Mesenchymal stem cell (in vitro differentiated cells and primary cell): ENCODE measurements around the gene GANC.

Source experiments
- DNase-seq: peaks from one replicate; pipeline ENCODE4 v3.0.0-alpha.2; 2013
- H2AFZ ChIP-seq: one replicate; pipeline ENCODE4 v1.6.1; 2013; ENCODE audit warnings: low read depth, mild to moderate bottlenecking, control low read depth, inconsistent platforms, low read length, moderate library complexity
- H2AK5ac ChIP-seq: 2 replicates; pipeline ENCODE4 v1.6.1; 2013; ENCODE audit warnings: low read length, moderate library complexity, mild to moderate bottlenecking, inconsistent platforms; ENCODE audit not compliant: severe bottlenecking
- H2BK120ac ChIP-seq: one replicate; pipeline ENCODE4 v1.6.1; 2013; ENCODE audit warnings: low read depth, mild to moderate bottlenecking, inconsistent platforms, low read length, moderate library complexity
- H2BK12ac ChIP-seq, 2 experiments: one replicate each; pipeline ENCODE4 v1.6.1; 2013; ENCODE audit warnings: inconsistent platforms in 2 of 2, low read length in 2 of 2, mild to moderate bottlenecking in 2 of 2, moderate library complexity in 2 of 2, control low read depth in 1 of 2
- H2BK15ac ChIP-seq: one replicate; pipeline ENCODE4 v1.6.1; 2013; ENCODE audit warnings: mild to moderate bottlenecking, low read depth, inconsistent platforms; ENCODE audit not compliant: poor library complexity, severe bottlenecking
- H2BK5ac ChIP-seq: 2 replicates; pipeline ENCODE4 v1.6.1; 2013; ENCODE audit warnings: low read depth, mild to moderate bottlenecking, low read length, control low read depth, inconsistent platforms; ENCODE audit not compliant: poor library complexity, severe bottlenecking
- H3K14ac ChIP-seq, 2 experiments: one replicate each; pipeline ENCODE4 v1.6.1; 2013; ENCODE audit warnings: inconsistent platforms in 2 of 2, low read length in 2 of 2, control low read depth in 1 of 2, mild to moderate bottlenecking in 1 of 2, moderate library complexity in 1 of 2
- H3K18ac ChIP-seq, 2 experiments: one replicate each; pipeline ENCODE4 v1.6.1; 2013; ENCODE audit warnings: inconsistent platforms in 2 of 2, low read length in 2 of 2, control low read depth in 1 of 2, low read depth in 1 of 2, mild to moderate bottlenecking in 1 of 2
- H3K23ac ChIP-seq, 2 experiments: one replicate each; pipeline ENCODE4 v1.6.1; 2013; ENCODE audit warnings: inconsistent platforms in 2 of 2, low read length in 2 of 2, mild to moderate bottlenecking in 2 of 2, moderate library complexity in 2 of 2, control low read depth in 1 of 2
- H3K27ac ChIP-seq: 2 replicates; pipeline ENCODE4 v1.5.1; 2013; ENCODE audit warnings: mild to moderate bottlenecking, moderate library complexity, low read length, control low read depth, inconsistent platforms; ENCODE audit not compliant: poor library complexity, severe bottlenecking
- H3K27me3 ChIP-seq, 2 experiments: 2 replicates each; pipeline versions ENCODE4 v1.6.1 to v1.7.0; 2013; ENCODE audit warnings: low read length in 2 of 2, mild to moderate bottlenecking in 2 of 2, moderate library complexity in 2 of 2, control low read depth in 1 of 2, inconsistent platforms in 1 of 2; ENCODE audit not compliant: control insufficient read depth in 1 of 2, insufficient read depth in 1 of 2
- H3K36me3 ChIP-seq, 2 experiments: 2 replicates each; pipeline versions ENCODE4 v1.6.1 to v1.7.0; 2013; ENCODE audit warnings: low read length in 2 of 2, control low read depth in 1 of 2, inconsistent platforms in 1 of 2, low read depth in 1 of 2, mild to moderate bottlenecking in 1 of 2; ENCODE audit not compliant: insufficient read depth in 2 of 2, control insufficient read depth in 1 of 2
- H3K4ac ChIP-seq, 2 experiments: one replicate each; pipeline ENCODE4 v1.6.1; 2013; ENCODE audit warnings: inconsistent platforms in 2 of 2, low read length in 2 of 2, mild to moderate bottlenecking in 2 of 2, moderate library complexity in 2 of 2, control low read depth in 1 of 2, low read depth in 1 of 2
- H3K4me1 ChIP-seq: 2 replicates; pipeline ENCODE4 v1.6.1; 2013; ENCODE audit warnings: low read depth, low read length, control low read depth; ENCODE audit not compliant: control insufficient read depth, insufficient read depth
- H3K4me2 ChIP-seq: 2 replicates; pipeline ENCODE4 v1.6.1; 2013; ENCODE audit warnings: low read length, mild to moderate bottlenecking, inconsistent platforms; ENCODE audit not compliant: poor library complexity, severe bottlenecking
- H3K4me3 ChIP-seq, 2 experiments: 2 replicates each; pipeline versions ENCODE4 v1.5.1 to v1.7.0; 2013; ENCODE audit warnings: low read length in 2 of 2, mild to moderate bottlenecking in 2 of 2, control low read depth in 1 of 2, low read depth in 1 of 2; ENCODE audit not compliant: insufficient read depth in 1 of 2
- H3K79me1 ChIP-seq: replicated peaks from 2 replicates; pipeline ENCODE4 v1.6.1; 2013; ENCODE audit warnings: mild to moderate bottlenecking, control low read depth, low read length, inconsistent platforms; ENCODE audit not compliant: poor library complexity, severe bottlenecking
- H3K9ac ChIP-seq: 2 replicates; pipeline ENCODE4 v1.7.0; 2013; ENCODE audit warnings: mild to moderate bottlenecking, low read length, moderate library complexity
- H3K9me3 ChIP-seq: 2 replicates; pipeline ENCODE4 v1.7.0; 2013; ENCODE audit warnings: mild to moderate bottlenecking, low read length; ENCODE audit not compliant: control insufficient read depth
- H4K8ac ChIP-seq: one replicate; pipeline ENCODE4 v1.6.1; 2013; ENCODE audit warnings: inconsistent platforms, mild to moderate bottlenecking, low read length, moderate library complexity
- H4K91ac ChIP-seq: one replicate; pipeline ENCODE4 v1.6.1; 2013; ENCODE audit warnings: mild to moderate bottlenecking, low read length, inconsistent platforms
- WGBS: methylation state at CpG from one replicate; pipeline ENCODE4 v1.1.7; 2013; ENCODE audit warnings: mixed read lengths; 5-methylcytosine and 5-hydroxymethylcytosine counted together

The GANC gene

DNA sequence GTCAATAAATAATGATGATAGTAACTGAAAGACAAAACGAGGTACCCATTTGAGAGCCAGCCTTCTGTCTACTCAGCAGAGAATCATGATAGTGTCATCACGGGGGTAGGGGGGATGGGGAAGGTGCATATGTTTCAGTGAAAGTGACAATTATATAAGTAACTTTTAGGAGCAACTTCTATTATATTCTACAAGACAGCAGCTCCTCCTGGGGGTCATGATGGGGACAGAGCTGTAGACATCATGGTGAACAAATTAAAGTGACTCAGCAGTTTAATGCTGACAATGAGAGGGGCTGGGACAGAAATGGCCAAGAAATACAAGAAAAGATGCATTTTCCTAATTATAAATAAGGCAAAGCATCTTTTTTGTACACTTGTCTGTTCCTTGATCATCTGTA is 98.1 kb downstream of the GANC start:
- Histone ChIP-seq H3K9ac (no peak overlapping the region), H3K27ac (no peak overlapping the region), H3K79me1 (no peaks in the 10 kb centered on the region), H3K4me1 (no peaks in the 10 kb centered on the region), H3K36me3 (no peaks in the 10 kb centered on the region), H3K4me2 (no peak overlapping the region), H3K9me3 (no peaks in the 10 kb centered on the region), H4K91ac (no peak overlapping the region), H3K18ac (no peak overlapping the region), H2BK120ac (no peak overlapping the region), H2AFZ (no peak overlapping the region), H2BK5ac (no peak overlapping the region), H2AK5ac (no peak overlapping the region), H4K8ac (no peak overlapping the region), H2BK15ac (no peak overlapping the region), H3K27me3 (no peaks in the 10 kb centered on the region), H2BK12ac (no peak overlapping the region), H3K23ac (no peak overlapping the region), H3K4ac (no peak overlapping the region), H3K4me3 (no peak overlapping the region), H3K14ac (no peak overlapping the region)
- WGBS = 86% methylated on average over 1 of the region's 2 CpGs
- peak; percentile 35 for DNase-seq

DNA sequence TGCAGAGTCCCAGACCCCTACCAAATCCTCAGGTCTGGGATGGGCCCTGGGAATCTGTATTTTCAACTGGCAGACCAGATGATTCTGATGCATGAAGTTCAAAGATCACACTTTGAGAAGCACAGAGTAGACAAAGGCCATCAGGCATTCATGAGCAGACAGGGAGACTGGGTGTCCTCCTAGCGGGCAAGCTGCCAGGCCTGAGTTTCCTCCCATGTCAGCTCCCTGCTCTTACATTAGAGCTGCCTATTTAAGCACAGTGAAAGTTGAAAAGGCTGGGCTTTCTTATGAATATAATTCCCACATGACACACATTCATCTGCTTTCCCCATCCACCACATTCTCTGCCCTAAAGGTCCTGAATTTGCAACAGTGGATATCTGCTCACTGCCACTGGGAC is 100.3 kb downstream of the GANC start:
- DNase-seq = no peak

DNA sequence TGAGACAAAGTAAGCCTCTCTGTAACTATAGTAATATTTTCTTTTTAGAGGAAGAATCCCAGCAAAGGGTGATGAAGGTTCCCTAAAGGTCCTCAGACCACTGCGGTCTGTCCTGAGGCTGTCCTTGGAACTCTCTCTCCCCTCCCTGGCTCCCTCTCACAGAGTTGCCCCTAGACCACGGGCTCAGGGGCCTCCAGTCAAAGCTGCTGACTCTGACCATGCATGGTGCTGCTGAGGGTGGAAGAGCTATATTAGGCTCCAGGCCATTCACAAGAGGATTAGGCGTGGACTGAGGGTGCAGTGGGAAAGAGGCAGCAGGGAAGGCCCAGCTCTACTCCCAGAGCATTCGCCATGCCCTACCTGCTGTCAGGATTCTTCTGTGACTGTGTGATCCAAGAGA is 100.9 kb downstream of the GANC start:
- no peak overlapping the region for H4K8ac ChIP-seq
- no peaks in the 10 kb centered on the region for H3K9me3 ChIP-seq
- H3K23ac ChIP-seq = no peak overlapping the region
- no peaks in the 10 kb centered on the region for H3K36me3 ChIP-seq
- no peaks in the 10 kb centered on the region for H3K4me1 ChIP-seq
- H2BK5ac ChIP-seq = no peak overlapping the region
- no peak for DNase-seq
- H3K4ac ChIP-seq = no peak overlapping the region
- H3K27me3 ChIP-seq = no peaks in the 10 kb centered on the region
- no peak overlapping the region for H3K14ac ChIP-seq
- no peak overlapping the region for H3K18ac ChIP-seq
- H2BK12ac ChIP-seq = no peak overlapping the region
- H3K4me2 ChIP-seq = no peak overlapping the region
- 89% methylated on average over 4 of the region's 4 CpGs for WGBS
- no peak overlapping the region for H3K4me3 ChIP-seq
- no peaks in the 10 kb centered on the region for H3K79me1 ChIP-seq
- H2BK15ac ChIP-seq = no peak overlapping the region
- no peak overlapping the region for H2AK5ac ChIP-seq
- H2AFZ ChIP-seq = no peak overlapping the region
- H2BK120ac ChIP-seq = no peak overlapping the region
- H4K91ac ChIP-seq = no peak overlapping the region
- no peak overlapping the region for H3K27ac ChIP-seq
- H3K9ac ChIP-seq = no peak overlapping the region

More for the DNA sequence above, 100.3 kb downstream of the GANC start:
- 100% methylated on average over 1 of the region's 1 CpG for WGBS
- no peak overlapping the region for H2AFZ ChIP-seq
- no peak overlapping the region for H3K4me2 ChIP-seq
- H3K4ac ChIP-seq = no peak overlapping the region
- no peaks in the 10 kb centered on the region for H3K79me1 ChIP-seq
- no peak overlapping the region for H2AK5ac ChIP-seq
- H3K9me3 ChIP-seq = no peaks in the 10 kb centered on the region
- H3K27me3 ChIP-seq = no peaks in the 10 kb centered on the region
- H3K27ac ChIP-seq = no peak overlapping the region
- H4K8ac ChIP-seq = no peak overlapping the region
- no peak overlapping the region for H2BK12ac ChIP-seq
- H3K23ac ChIP-seq = no peak overlapping the region
- H3K4me1 ChIP-seq = no peaks in the 10 kb centered on the region
- no peak overlapping the region for H2BK15ac ChIP-seq
- no peak overlapping the region for H2BK5ac ChIP-seq
- H2BK120ac ChIP-seq = no peak overlapping the region
- no peak overlapping the region for H3K18ac ChIP-seq
- H3K9ac ChIP-seq = no peak overlapping the region
- H3K14ac ChIP-seq = no peak overlapping the region
- no peak overlapping the region for H4K91ac ChIP-seq
- no peak overlapping the region for H3K4me3 ChIP-seq
- no peaks in the 10 kb centered on the region for H3K36me3 ChIP-seq

DNA sequence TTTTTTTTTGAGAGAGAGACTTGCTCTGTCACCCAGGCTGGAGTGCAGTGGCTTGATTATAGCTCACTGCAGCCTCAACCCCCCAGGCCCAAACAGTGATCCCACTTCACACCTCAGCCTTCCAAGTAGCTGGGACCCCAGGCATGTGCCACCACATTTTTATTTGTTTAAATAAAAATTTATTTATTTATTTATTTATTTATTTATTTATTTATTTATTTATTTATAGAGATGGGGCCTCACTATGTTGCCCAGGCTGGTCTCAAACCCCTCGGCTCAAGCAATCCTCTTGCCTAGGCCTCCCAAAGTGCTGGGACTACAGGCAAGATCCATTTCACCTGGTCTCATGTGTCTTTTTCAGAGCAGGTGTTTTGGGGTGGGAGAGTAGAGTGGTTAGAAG is 101.8 kb downstream of the GANC start:
- no peak overlapping the region for H3K9ac ChIP-seq
- H2AFZ ChIP-seq = no peak overlapping the region
- no peaks in the 10 kb centered on the region for H3K4me1 ChIP-seq
- H3K18ac ChIP-seq = no peak overlapping the region
- H3K4me2 ChIP-seq = no peak overlapping the region
- no peak overlapping the region for H2BK5ac ChIP-seq
- no peak overlapping the region for H3K4me3 ChIP-seq
- no peaks in the 10 kb centered on the region for H3K36me3 ChIP-seq
- H4K8ac ChIP-seq = no peak overlapping the region
- no peaks in the 10 kb centered on the region for H3K9me3 ChIP-seq
- no peak overlapping the region for H2BK15ac ChIP-seq
- no peak overlapping the region for H3K4ac ChIP-seq
- 100% methylated on average over 1 of the region's 1 CpG for WGBS
- H2BK12ac ChIP-seq = no peak overlapping the region
- H3K27me3 ChIP-seq = no peaks in the 10 kb centered on the region
- H3K23ac ChIP-seq = no peak overlapping the region
- H3K79me1 ChIP-seq = no peaks in the 10 kb centered on the region
- H3K14ac ChIP-seq = no peak overlapping the region
- no peak overlapping the region for H3K27ac ChIP-seq
- H4K91ac ChIP-seq = no peak overlapping the region
- H2BK120ac ChIP-seq = no peak overlapping the region
- DNase-seq = no peak
- no peak overlapping the region for H2AK5ac ChIP-seq
